ENCODE data around the gene MTG2. TPM values are rescaled to one million over a fixed set of nuclear protein-coding genes. Genes with fewer than 3 reads are reported as not detected.

The MTG2 gene
- total and polyA plus RNA-seq, 2 of the 13 experiments (the other 11 are each of a cell fraction or from before 2014, with no cell fraction given), result 20.4 to 37.8 TPM

DNA sequence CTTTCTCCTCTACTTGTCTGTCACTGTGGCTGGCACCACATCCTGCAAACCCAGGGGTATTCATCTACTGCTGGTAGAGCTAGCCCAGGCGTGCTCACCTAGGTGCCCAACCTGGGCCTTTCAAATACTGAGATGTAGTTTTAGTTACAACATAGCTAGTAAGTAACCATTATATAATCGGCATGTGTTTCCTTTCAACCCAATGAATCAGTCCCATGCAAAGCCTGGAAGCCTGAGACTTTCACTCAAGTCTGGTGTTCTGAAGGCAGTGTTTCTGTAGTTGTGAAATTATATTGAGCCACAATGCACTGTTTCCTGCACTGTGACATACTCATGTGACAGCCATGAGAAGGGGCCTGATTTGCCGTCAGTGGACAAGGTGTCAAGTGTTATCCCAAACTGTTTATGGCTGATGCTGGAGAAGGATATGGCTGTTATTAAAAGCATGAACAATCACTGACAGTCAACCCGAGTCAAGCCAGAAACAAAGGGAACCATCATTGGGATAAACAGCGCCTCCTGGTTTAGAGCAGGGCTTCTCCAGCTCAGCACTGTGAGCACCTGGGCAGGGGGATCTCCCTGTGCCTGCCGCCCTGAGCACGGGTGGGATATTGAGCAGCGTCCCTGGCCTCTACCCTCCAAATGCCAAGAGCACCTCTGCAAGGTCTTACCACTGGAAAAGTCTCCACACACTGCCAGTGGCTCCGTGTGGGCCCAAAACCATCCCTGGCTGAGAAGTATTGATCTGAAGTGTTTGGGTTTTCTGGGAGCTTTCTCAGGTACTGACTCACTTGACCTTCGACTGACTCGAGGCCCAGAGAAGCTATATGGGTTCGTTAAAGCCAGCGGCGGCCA, 41.2 kb upstream of the MTG2 start (continued):
- TF ChIP-seq POLR2G (IDR thresholded peaks at IDR 0.05; ENCODE audit: low read depth, low read length), result 0 out of 2 replicates have a peak, but pooled peaks have one; percentile 15
- TF ChIP-seq, protein P1, sequence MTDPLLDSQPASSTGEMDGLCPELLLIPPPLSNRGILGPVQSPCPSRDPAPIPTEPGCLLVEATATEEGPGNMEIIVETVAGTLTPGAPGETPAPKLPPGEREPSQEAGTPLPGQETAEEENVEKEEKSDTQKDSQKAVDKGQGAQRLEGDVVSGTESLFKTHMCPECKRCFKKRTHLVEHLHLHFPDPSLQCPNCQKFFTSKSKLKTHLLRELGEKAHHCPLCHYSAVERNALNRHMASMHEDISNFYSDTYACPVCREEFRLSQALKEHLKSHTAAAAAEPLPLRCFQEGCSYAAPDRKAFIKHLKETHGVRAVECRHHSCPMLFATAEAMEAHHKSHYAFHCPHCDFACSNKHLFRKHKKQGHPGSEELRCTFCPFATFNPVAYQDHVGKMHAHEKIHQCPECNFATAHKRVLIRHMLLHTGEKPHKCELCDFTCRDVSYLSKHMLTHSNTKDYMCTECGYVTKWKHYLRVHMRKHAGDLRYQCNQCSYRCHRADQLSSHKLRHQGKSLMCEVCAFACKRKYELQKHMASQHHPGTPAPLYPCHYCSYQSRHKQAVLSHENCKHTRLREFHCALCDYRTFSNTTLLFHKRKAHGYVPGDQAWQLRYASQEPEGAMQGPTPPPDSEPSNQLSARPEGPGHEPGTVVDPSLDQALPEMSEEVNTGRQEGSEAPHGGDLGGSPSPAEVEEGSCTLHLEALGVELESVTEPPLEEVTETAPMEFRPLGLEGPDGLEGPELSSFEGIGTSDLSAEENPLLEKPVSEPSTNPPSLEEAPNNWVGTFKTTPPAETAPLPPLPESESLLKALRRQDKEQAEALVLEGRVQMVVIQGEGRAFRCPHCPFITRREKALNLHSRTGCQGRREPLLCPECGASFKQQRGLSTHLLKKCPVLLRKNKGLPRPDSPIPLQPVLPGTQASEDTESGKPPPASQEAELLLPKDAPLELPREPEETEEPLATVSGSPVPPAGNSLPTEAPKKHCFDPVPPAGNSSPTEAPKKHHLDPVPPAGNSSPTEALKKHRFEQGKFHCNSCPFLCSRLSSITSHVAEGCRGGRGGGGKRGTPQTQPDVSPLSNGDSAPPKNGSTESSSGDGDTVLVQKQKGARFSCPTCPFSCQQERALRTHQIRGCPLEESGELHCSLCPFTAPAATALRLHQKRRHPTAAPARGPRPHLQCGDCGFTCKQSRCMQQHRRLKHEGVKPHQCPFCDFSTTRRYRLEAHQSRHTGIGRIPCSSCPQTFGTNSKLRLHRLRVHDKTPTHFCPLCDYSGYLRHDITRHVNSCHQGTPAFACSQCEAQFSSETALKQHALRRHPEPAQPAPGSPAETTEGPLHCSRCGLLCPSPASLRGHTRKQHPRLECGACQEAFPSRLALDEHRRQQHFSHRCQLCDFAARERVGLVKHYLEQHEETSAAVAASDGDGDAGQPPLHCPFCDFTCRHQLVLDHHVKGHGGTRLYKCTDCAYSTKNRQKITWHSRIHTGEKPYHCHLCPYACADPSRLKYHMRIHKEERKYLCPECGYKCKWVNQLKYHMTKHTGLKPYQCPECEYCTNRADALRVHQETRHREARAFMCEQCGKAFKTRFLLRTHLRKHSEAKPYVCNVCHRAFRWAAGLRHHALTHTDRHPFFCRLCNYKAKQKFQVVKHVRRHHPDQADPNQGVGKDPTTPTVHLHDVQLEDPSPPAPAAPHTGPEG (CRISPR knock-in tag; IDR thresholded peaks at IDR 0.05), result no peak
- TF ChIP-seq, protein P2, sequence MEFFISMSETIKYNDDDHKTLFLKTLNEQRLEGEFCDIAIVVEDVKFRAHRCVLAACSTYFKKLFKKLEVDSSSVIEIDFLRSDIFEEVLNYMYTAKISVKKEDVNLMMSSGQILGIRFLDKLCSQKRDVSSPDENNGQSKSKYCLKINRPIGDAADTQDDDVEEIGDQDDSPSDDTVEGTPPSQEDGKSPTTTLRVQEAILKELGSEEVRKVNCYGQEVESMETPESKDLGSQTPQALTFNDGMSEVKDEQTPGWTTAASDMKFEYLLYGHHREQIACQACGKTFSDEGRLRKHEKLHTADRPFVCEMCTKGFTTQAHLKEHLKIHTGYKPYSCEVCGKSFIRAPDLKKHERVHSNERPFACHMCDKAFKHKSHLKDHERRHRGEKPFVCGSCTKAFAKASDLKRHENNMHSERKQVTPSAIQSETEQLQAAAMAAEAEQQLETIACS (CRISPR knock-in tag; IDR thresholded peaks at IDR 0.05), result peak; percentile 40; the same call in 1 of the 2 replicates
- TF ChIP-seq, protein P3, sequence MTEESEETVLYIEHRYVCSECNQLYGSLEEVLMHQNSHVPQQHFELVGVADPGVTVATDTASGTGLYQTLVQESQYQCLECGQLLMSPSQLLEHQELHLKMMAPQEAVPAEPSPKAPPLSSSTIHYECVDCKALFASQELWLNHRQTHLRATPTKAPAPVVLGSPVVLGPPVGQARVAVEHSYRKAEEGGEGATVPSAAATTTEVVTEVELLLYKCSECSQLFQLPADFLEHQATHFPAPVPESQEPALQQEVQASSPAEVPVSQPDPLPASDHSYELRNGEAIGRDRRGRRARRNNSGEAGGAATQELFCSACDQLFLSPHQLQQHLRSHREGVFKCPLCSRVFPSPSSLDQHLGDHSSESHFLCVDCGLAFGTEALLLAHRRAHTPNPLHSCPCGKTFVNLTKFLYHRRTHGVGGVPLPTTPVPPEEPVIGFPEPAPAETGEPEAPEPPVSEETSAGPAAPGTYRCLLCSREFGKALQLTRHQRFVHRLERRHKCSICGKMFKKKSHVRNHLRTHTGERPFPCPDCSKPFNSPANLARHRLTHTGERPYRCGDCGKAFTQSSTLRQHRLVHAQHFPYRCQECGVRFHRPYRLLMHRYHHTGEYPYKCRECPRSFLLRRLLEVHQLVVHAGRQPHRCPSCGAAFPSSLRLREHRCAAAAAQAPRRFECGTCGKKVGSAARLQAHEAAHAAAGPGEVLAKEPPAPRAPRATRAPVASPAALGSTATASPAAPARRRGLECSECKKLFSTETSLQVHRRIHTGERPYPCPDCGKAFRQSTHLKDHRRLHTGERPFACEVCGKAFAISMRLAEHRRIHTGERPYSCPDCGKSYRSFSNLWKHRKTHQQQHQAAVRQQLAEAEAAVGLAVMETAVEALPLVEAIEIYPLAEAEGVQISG (CRISPR knock-in tag; IDR thresholded peaks at IDR 0.05), result no peak; the same call in 1 of the 2 replicates
- TF ChIP-seq ZNF550 (CRISPR knock-in tag; IDR thresholded peaks at IDR 0.05; ENCODE audit: borderline replicate concordance), result no peak
- no peak for TF ChIP-seq ZNF724P (CRISPR knock-in tag; IDR thresholded peaks at IDR 0.05; ENCODE audit: borderline replicate concordance)
- TF ChIP-seq ZBTB1 (CRISPR knock-in tag; IDR thresholded peaks at IDR 0.05; ENCODE audit: borderline replicate concordance), result no peak
- TF ChIP-seq ZNF577 (CRISPR knock-in tag; IDR thresholded peaks at IDR 0.05; ENCODE audit: borderline replicate concordance, low read depth), result no peak
- no peak for TF ChIP-seq SOX5 (CRISPR knock-in tag; IDR thresholded peaks at IDR 0.05; ENCODE audit: borderline replicate concordance)
- no peak for TF ChIP-seq MTF1 (CRISPR knock-in tag; IDR thresholded peaks at IDR 0.05)
- TF ChIP-seq HDAC2 (CRISPR knock-in tag; IDR thresholded peaks at IDR 0.05), result no peak; the same call in 1 of the 2 replicates
- TF ChIP-seq, protein P4, sequence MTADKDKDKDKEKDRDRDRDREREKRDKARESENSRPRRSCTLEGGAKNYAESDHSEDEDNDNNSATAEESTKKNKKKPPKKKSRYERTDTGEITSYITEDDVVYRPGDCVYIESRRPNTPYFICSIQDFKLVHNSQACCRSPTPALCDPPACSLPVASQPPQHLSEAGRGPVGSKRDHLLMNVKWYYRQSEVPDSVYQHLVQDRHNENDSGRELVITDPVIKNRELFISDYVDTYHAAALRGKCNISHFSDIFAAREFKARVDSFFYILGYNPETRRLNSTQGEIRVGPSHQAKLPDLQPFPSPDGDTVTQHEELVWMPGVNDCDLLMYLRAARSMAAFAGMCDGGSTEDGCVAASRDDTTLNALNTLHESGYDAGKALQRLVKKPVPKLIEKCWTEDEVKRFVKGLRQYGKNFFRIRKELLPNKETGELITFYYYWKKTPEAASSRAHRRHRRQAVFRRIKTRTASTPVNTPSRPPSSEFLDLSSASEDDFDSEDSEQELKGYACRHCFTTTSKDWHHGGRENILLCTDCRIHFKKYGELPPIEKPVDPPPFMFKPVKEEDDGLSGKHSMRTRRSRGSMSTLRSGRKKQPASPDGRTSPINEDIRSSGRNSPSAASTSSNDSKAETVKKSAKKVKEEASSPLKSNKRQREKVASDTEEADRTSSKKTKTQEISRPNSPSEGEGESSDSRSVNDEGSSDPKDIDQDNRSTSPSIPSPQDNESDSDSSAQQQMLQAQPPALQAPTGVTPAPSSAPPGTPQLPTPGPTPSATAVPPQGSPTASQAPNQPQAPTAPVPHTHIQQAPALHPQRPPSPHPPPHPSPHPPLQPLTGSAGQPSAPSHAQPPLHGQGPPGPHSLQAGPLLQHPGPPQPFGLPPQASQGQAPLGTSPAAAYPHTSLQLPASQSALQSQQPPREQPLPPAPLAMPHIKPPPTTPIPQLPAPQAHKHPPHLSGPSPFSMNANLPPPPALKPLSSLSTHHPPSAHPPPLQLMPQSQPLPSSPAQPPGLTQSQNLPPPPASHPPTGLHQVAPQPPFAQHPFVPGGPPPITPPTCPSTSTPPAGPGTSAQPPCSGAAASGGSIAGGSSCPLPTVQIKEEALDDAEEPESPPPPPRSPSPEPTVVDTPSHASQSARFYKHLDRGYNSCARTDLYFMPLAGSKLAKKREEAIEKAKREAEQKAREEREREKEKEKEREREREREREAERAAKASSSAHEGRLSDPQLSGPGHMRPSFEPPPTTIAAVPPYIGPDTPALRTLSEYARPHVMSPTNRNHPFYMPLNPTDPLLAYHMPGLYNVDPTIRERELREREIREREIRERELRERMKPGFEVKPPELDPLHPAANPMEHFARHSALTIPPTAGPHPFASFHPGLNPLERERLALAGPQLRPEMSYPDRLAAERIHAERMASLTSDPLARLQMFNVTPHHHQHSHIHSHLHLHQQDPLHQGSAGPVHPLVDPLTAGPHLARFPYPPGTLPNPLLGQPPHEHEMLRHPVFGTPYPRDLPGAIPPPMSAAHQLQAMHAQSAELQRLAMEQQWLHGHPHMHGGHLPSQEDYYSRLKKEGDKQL (CRISPR knock-in tag; IDR thresholded peaks at IDR 0.05; ENCODE audit: low read depth), result no peak; the same call in 1 of the 2 replicates

Data from HepG2 (cell line).